ENCODE data around the gene GATA6. TPM values are rescaled to one million over a fixed set of nuclear protein-coding genes. Genes with fewer than 3 reads are reported as not detected.
"Not testable (repeated sequence)": the region's sequence is repeated elsewhere in the genome, so short reads cannot be mapped to it uniquely, and the experiment has no call there.

The GATA6 gene
- polyA plus RNA-seq, 6 donors from 2014 or later = not detected

DNA sequence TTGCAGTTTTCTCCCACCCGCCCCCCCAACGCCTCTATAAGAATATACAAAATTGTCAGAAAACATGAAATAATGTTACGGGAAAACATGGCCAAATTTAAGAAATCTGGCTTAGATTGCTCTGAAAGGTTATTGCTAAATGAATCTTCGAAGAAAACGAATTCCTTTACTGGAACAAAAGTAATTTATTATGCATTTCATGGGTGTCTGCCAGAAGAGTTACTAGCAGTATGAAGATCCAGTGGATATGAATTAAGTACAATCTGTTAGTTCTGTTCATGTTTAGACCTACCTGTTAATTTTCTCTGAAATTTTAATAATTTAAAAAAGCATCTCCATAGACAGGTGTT is 21.9 kb downstream of the GATA6 start:
- DNase-seq = no peak
- no peak for ATAC-seq (ENCODE audit: low read depth in 2 of 2)
- H3K27ac Mint-ChIP-seq = no peak overlapping the region
- no peak overlapping the region for H3K4me3 Mint-ChIP-seq
- peaks cover 0 to 4% (median 2%) of the 10 kb centered on the region in 7 donors for H3K9me3 Mint-ChIP-seq
- H3K36me3 Mint-ChIP-seq = no peaks in the 10 kb centered on the region
- peaks cover 5 to 35% (median 14%) of the 10 kb centered on the region in 3 donors for H3K27me3 Mint-ChIP-seq
- H3K4me1 Mint-ChIP-seq = peaks cover 0 to 3% (median 0%) of the 10 kb centered on the region in 3 donors

GRCh38 chr18:22191923-22192322 is 22.5 kb downstream of the GATA6 start:
- Mint-ChIP-seq H3K36me3 (no peaks in the 10 kb centered on the region), H3K27ac (no peak overlapping the region), H3K27me3 (peaks cover 5 to 35% (median 13%) of the 10 kb centered on the region in 3 donors), H3K4me1 (peaks cover 0 to 3% (median 0%) of the 10 kb centered on the region in 3 donors), H3K4me3 (no peak overlapping the region), H3K9me3 (peaks cover 0 to 4% (median 2%) of the 10 kb centered on the region in 7 donors)
- no peak for ATAC-seq (ENCODE audit: low read depth in 2 of 2)
- no peak for DNase-seq

GRCh38 chr18:22193466-22193865 is 24.1 kb downstream of the GATA6 start:
- H3K4me3 Mint-ChIP-seq = no peak overlapping the region
- no peak for DNase-seq
- no peak for ATAC-seq (ENCODE audit: low read depth in 2 of 2)
- H3K36me3 Mint-ChIP-seq = peaks cover 0 to 4% of the 10 kb centered on the region in 2 donors
- H3K27ac Mint-ChIP-seq = no peak overlapping the region
- H3K9me3 Mint-ChIP-seq = peaks cover 0 to 2% (median 0%) of the 10 kb centered on the region in 7 donors
- peaks cover under 1 to 42% (median 15%) of the 10 kb centered on the region in 3 donors for H3K27me3 Mint-ChIP-seq
- H3K4me1 Mint-ChIP-seq = peaks cover 0 to 3% (median 0%) of the 10 kb centered on the region in 3 donors

DNA sequence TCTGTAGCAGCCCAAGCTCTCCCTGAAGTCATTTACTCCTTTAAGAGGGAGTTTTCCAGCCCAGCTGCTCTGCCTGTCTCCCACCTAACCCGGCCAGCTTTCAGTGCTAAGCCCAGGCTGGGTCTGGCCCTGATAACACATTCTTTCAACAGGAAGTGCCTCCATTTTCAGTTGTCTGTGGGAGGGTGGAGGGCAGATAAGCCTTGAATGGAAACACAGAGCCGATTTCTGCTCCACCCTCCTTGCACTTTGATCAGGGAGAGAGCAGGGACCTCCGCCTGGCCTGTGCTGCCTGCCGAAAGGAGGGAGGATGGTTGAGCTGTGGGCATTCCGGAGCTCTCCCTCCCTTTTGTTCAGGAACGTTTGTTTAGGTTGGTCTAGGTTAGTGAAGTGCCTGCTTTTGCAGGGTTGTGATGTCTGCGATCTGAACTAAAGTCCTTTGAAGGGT is 24.8 kb downstream of the GATA6 start:
- Mint-ChIP-seq H3K9me3 (peaks cover 0 to 2% (median 0%) of the 10 kb centered on the region in 7 donors), H3K4me3 (peak overlapping the region in 1 of 8 donors; percentile 52), H3K27me3 (peaks cover 0 to 41% (median 9%) of the 10 kb centered on the region in 3 donors), H3K4me1 (peaks cover 0 to 3% (median 0%) of the 10 kb centered on the region in 3 donors), H3K36me3 (peaks cover 0 to 4% of the 10 kb centered on the region in 2 donors), H3K27ac (no peak overlapping the region)
- DNase-seq (no peak), ATAC-seq (ENCODE audit: low read depth in 2 of 2) (no peak)

- DNase-seq (no peak), ATAC-seq (ENCODE audit: low read depth in 2 of 2) (no peak)
- Mint-ChIP-seq H3K9me3 (peaks cover 0 to 2% (median 0%) of the 10 kb centered on the region in 7 donors), H3K4me3 (no peak overlapping the region), H3K4me1 (peaks cover 0 to 3% (median 0%) of the 10 kb centered on the region in 3 donors), H3K36me3 (peaks cover 0 to 4% of the 10 kb centered on the region in 2 donors), H3K27me3 (peaks cover 0 to 44% (median 9%) of the 10 kb centered on the region in 3 donors), H3K27ac (no peak overlapping the region)
These were observed 25.7 kb downstream of the GATA6 start for GRCh38 chr18:22195052-22195451.

GRCh38 chr18:22196943-22197342 is 27.6 kb downstream of the GATA6 start:
- H3K4me3 Mint-ChIP-seq; ATAC-seq (ENCODE audit: low read depth in 2 of 2); DNase-seq; H3K9me3 Mint-ChIP-seq; H3K27ac Mint-ChIP-seq; H3K4me1 Mint-ChIP-seq; H3K36me3 Mint-ChIP-seq: not testable (repeated sequence)
- peaks cover 0 to 36% (median 9%) of the 10 kb centered on the region in 3 donors for H3K27me3 Mint-ChIP-seq

DNA sequence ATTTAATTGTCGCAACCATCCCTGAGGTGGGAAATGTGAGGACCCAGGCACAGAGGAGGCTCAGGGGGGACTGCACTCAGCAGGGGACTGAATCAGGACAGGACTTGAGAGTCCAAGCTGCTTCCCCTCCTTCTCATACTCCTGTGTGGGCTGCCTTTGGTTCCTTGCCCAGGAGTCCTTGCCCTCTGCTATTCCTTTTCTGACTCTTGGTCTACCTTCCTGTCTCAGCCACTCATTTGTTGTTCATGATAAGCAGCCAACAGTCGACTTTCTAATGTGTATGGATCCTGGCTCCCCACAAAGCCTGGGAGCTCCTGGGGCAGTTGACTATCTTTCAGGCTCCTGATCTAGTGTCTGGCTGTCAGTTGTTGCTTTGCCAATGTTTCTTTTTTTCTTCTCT is 28.3 kb downstream of the GATA6 start:
- DNase-seq (no peak), ATAC-seq (ENCODE audit: low read depth in 2 of 2) (no peak)
- Mint-ChIP-seq H3K27ac (no peak overlapping the region), H3K4me1 (no peaks in the 10 kb centered on the region), H3K27me3 (peaks cover 0 to 35% (median 9%) of the 10 kb centered on the region in 3 donors), H3K9me3 (peaks cover 0 to 2% (median 0%) of the 10 kb centered on the region in 7 donors), H3K4me3 (no peak overlapping the region), H3K36me3 (peaks cover 0 to 4% of the 10 kb centered on the region in 2 donors)

- Mint-ChIP-seq H3K27ac (peak overlapping the region in 2 of 6 donors; percentile 29 to 66), H3K4me1 (no peaks in the 10 kb centered on the region), H3K9me3 (peaks cover 0 to 2% (median 0%) of the 10 kb centered on the region in 7 donors), H3K36me3 (peaks cover 0 to 4% of the 10 kb centered on the region in 2 donors), H3K27me3 (peaks cover 0 to 39% (median 9%) of the 10 kb centered on the region in 3 donors), H3K4me3 (no peak overlapping the region)
- ATAC-seq (ENCODE audit: low read depth in 2 of 2) = no peak
- no peak for DNase-seq
These were observed 28.8 kb downstream of the GATA6 start for GRCh38 chr18:22198163-22198562.

GRCh38 chr18:22199005-22199404 is 29.6 kb downstream of the GATA6 start:
- peaks cover 0 to 39% (median 12%) of the 10 kb centered on the region in 3 donors for H3K27me3 Mint-ChIP-seq
- H3K36me3 Mint-ChIP-seq = peaks cover 0 to 4% of the 10 kb centered on the region in 2 donors

GRCh38 chr18:22200611-22201225 is 31.3 kb downstream of the GATA6 start:
- H3K4me1 Mint-ChIP-seq = no peaks in the 10 kb centered on the region

More at GRCh38 chr18:22199005-22199404, 29.6 kb downstream of the GATA6 start:
- Mint-ChIP-seq H3K27ac (no peak overlapping the region), H3K9me3 (peaks cover 0 to 2% (median 0%) of the 10 kb centered on the region in 7 donors), H3K4me3 (no peak overlapping the region), H3K4me1 (no peaks in the 10 kb centered on the region)
- DNase-seq (no peak), ATAC-seq (ENCODE audit: low read depth in 2 of 2) (no peak)

DNA sequence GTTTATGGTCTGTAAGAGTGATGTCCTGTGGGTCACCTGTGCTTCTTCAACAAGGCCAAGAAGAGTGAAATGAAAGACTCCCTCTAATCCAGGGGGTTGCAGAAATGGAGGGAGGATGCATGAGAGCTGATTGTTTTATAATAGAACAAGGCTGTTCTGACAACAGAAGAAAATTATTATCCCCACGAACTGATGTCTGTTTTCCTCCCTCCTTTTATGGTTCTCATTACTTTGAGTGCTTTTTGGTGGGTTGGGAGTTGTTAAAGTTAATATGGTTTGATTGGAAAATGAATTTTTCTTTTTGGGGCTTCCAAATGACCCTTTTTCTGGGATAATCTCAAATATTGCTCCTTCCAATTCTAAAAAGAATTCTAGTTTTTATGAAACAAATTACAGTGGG is 33.6 kb downstream of the GATA6 start:
- no peak for DNase-seq
- no peak for ATAC-seq (ENCODE audit: low read depth in 2 of 2)
- H3K27ac Mint-ChIP-seq = no peak overlapping the region
- H3K27me3 Mint-ChIP-seq = peaks cover 0 to 29% (median 14%) of the 10 kb centered on the region in 3 donors
- H3K36me3 Mint-ChIP-seq = peaks cover 0 to 2% of the 10 kb centered on the region in 2 donors
- peaks cover 0 to 6% (median 0%) of the 10 kb centered on the region in 7 donors for H3K9me3 Mint-ChIP-seq
- H3K4me1 Mint-ChIP-seq = no peaks in the 10 kb centered on the region
- H3K4me3 Mint-ChIP-seq = no peak overlapping the region

More at GRCh38 chr18:22200611-22201225, 31.3 kb downstream of the GATA6 start:
- DNase-seq = no peak
- ATAC-seq (ENCODE audit: low read depth in 2 of 2) = no peak
- peaks cover 0 to 4% of the 10 kb centered on the region in 2 donors for H3K36me3 Mint-ChIP-seq
- H3K27me3 Mint-ChIP-seq = peaks cover 0 to 37% (median 22%) of the 10 kb centered on the region in 3 donors
- peaks cover 0 to 6% (median 0%) of the 10 kb centered on the region in 7 donors for H3K9me3 Mint-ChIP-seq
- H3K4me3 Mint-ChIP-seq = no peak overlapping the region
- H3K27ac Mint-ChIP-seq = peak overlapping the region in 1 of 6 donors; percentile 88

DNA sequence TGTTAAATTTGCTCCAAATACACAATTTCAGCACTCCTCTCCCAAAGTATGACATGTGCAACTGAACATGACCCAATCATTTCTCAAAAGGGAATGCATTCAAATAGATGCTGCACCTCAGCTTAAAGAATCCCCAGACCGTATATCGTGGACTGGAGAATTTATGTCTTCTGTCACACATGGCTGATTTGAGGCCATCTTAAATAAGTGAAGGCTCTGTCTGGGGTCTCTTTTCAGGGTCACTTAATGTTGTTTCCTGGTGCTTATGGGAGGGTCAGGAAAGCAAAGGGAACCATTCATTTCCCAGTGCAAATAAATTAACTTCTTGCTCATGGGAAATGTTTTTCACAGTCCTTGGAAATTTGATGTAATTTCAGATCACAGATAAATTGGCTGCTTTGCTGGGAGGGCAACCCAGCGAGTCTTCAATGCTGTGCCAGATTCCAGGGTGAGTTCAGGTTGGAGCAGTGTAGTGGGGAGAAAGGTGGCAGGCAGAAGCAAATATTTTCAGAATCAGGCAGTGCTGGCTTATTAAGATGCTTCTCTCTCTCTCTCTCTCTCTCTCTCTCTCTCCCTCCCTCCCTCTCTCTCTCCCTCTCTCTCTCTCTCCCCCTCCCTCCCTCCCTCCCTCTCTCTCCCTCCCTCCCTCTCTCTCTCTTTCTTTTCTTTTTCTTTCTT is 34.3 kb downstream of the GATA6 start:
- Mint-ChIP-seq H3K4me1 (no peaks in the 10 kb centered on the region), H3K9me3 (peaks cover 0 to 6% (median 0%) of the 10 kb centered on the region in 7 donors), H3K4me3 (no peak overlapping the region), H3K27me3 (peaks cover 0 to 24% (median 13%) of the 10 kb centered on the region in 3 donors), H3K36me3 (peaks cover 0 to 6% of the 10 kb centered on the region in 2 donors), H3K27ac (peak overlapping the region in 1 of 6 donors; percentile 81)
- ATAC-seq (ENCODE audit: low read depth in 2 of 2) (no peak), DNase-seq (no peak)

GRCh38 chr18:22204214-22204536 is 34.8 kb downstream of the GATA6 start:
- Mint-ChIP-seq H3K27me3 (peaks cover 0 to 19% (median 13%) of the 10 kb centered on the region in 3 donors), H3K27ac (no peak overlapping the region)

More at GRCh38 chr18:22204214-22204536, 34.8 kb downstream of the GATA6 start:
- no peak for ATAC-seq (ENCODE audit: low read depth in 2 of 2)
- no peaks in the 10 kb centered on the region for H3K4me1 Mint-ChIP-seq
- H3K4me3 Mint-ChIP-seq = no peak overlapping the region
- no peak for DNase-seq
- H3K9me3 Mint-ChIP-seq = peaks cover 0 to 6% (median 0%) of the 10 kb centered on the region in 7 donors
- H3K36me3 Mint-ChIP-seq = peaks cover 0 to 6% of the 10 kb centered on the region in 2 donors
